Effector memory CD8-positive, alpha-beta T cell (primary cell): ENCODE measurements around the gene MYO1B.
"Not testable (repeated sequence)": the region's sequence is repeated elsewhere in the genome, so short reads cannot be mapped to it uniquely, and the experiment has no call there.

Experiments used
- ATAC-seq: fragments of 150-1000 bp; cut with Tn5 transposase; replicated peaks from 2 replicates; pipeline ENCODE4 v1.10.0; 2021; ENCODE audit warnings: mild to moderate bottlenecking, moderate library complexity
- DNase-seq, 3 experiments: peaks; one replicate each; pipeline ENCODE4 v3.0.0; 2021
- H3K27ac Mint-ChIP-seq, 2 donors: one replicate each; pipeline ENCODE4 v1.8.0; 2022; ENCODE audit warnings: mild to moderate bottlenecking in 2 of 2, mixed read lengths in 2 of 2, moderate library complexity in 2 of 2
- H3K27me3 Mint-ChIP-seq, 2 donors: one replicate each; pipeline ENCODE4 v1.8.0; 2022; ENCODE audit warnings: mixed read lengths in 2 of 2
- H3K36me3 Mint-ChIP-seq: one replicate; pipeline ENCODE4 v1.8.0; 2022; ENCODE audit warnings: mild to moderate bottlenecking, moderate library complexity, mixed read lengths; ENCODE audit not compliant: insufficient read depth
- H3K4me1 Mint-ChIP-seq, 2 donors: one replicate each; pipeline ENCODE4 v1.8.0; 2022; ENCODE audit warnings: low read depth in 2 of 2, mixed read lengths in 2 of 2
- H3K4me3 Mint-ChIP-seq, 2 donors: one replicate each; pipeline ENCODE4 v1.8.0; 2022; ENCODE audit warnings: mild to moderate bottlenecking in 2 of 2, mixed read lengths in 2 of 2, moderate library complexity in 2 of 2
- H3K9me3 Mint-ChIP-seq, 2 donors: one replicate each; pipeline ENCODE4 v1.8.0; 2022; ENCODE audit warnings: mixed read lengths in 2 of 2

MYO1B gene

DNA sequence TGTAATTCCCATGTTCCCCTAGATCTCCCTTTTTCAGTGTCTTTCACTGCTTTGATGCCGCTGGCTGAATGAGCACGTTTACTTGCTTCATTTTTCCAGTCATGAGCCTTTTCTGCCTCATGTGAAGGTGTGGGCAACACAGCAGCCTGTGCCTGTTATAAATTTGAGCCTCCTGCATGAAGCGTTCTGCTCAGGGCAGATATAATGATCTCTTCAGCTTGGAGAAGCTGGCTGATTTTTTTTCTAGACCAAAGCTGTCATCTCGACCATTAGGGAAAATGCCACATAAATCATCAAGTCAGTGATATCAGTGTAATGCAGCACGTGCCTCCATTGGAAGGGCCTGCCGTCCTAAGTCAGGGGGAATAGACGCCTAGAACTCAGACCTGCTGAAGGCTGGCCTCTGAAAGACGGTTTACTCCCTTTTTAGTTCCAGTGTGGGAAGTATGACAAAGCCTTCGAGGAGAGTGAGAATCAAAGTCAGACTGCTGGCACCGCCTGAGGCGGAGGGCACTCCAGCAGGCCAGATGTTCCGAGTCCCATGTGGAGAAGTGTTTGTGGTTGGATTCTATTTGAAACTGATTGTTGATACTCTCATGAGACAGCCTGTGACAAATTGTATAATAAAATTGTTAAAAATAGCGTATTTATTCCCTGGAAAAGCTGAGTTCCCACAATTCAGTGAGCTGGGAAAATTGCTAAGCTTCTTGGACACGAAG, 196.5 kb downstream of the MYO1B start:
- H3K27ac Mint-ChIP-seq = no peak overlapping the region

DNA sequence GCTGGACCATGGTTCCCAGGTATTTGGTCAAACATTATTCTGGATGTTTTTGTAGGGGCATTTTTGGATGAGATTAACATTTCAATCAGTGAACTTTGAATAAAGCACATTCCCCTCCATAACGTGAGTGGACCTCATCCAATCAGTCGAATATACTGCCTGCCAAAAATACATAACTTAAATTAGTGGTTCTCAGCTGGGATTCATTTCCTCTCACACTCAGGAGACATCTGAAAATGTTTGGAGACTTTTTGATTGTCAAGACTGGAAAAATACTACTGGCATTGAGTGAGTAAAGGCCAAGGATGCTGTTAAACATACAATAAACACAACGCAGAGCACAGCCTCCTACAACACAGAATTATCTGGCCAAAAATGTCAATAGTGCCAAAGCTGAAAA, 198.2 kb downstream of the MYO1B start:
- no peaks in the 10 kb centered on the region for H3K36me3 Mint-ChIP-seq
- no peak for DNase-seq
- H3K27ac Mint-ChIP-seq = no peak overlapping the region
- H3K27me3 Mint-ChIP-seq = peaks cover 46 to 50% of the 10 kb centered on the region in 2 donors
- no peak overlapping the region for H3K4me3 Mint-ChIP-seq
- H3K4me1 Mint-ChIP-seq = no peaks in the 10 kb centered on the region
- ATAC-seq = no peak
- H3K9me3 Mint-ChIP-seq = no peaks in the 10 kb centered on the region

More for the DNA sequence above, 196.5 kb downstream of the MYO1B start:
- no peaks in the 10 kb centered on the region for H3K36me3 Mint-ChIP-seq
- ATAC-seq = no peak
- no peaks in the 10 kb centered on the region for H3K9me3 Mint-ChIP-seq
- no peaks in the 10 kb centered on the region for H3K4me1 Mint-ChIP-seq
- H3K4me3 Mint-ChIP-seq = no peak overlapping the region
- peaks cover 42 to 50% of the 10 kb centered on the region in 2 donors for H3K27me3 Mint-ChIP-seq
- DNase-seq = no peak

DNA sequence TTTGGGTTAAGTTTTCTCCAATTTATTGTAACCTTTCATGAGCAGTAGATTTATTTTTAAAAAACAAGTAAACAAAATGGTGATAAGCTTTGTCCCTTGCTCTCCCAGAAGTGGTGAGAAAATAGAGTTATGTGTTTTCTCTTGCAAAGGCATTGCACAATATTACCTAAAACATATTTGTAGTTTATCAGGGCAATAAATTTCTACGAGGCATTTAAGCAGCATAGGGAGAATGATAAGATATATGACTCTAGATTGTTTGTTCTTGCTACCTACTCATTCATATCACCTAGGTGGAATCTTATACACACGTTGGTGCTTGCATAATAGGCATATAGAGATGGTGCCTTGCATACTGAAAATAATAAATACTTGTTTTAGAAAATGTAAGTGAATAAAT, 201.7 kb downstream of the MYO1B start:
- Mint-ChIP-seq H3K9me3 (no peaks in the 10 kb centered on the region), H3K4me3 (no peak overlapping the region), H3K27ac (no peak overlapping the region), H3K36me3 (no peaks in the 10 kb centered on the region), H3K4me1 (no peaks in the 10 kb centered on the region), H3K27me3 (peaks cover 41 to 52% of the 10 kb centered on the region in 2 donors)
- ATAC-seq (no peak), DNase-seq (no peak)

DNA sequence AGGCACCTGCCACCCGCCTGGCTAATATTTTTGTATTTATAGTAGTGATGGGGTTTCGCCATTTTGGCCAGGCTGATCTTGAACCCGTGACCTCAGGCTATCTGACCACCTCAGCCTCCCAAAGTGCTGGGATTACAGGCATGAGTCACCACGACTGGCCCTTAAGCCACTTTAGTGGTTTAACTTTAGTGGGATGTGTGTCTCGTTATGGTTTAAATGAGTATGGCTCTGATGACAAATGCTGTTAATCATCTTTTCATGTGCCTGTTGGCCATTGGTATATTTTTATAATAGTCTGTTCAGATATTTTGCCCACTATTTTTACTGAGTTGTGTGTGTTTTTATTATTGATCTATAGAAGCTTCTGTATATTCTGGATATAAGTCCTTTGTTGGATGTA, 205.9 kb downstream of the MYO1B start:
- Mint-ChIP-seq H3K4me3 (no peak overlapping the region), H3K9me3 (no peaks in the 10 kb centered on the region)
- no peak for DNase-seq

DNA sequence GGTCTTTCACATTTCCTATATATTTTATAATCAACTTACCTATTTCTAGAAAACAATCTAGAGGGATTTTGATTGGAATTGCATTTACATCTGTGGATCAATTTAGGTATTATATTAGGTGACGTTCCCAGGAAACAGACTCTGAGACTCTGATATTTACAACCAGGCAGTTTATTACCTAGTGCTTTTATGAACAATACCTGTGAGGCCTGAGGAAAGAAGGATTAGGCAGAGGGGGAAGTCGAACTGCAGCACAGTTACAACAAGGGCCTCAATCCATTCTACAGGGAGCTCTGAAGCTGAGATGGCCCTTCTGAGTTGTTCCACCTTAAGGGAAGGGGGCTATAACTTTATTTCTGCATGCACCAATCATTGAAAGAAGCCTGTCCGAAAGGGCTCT, 206.9 kb downstream of the MYO1B start:
- Mint-ChIP-seq H3K9me3 (no peaks in the 10 kb centered on the region), H3K27ac (no peak overlapping the region), H3K4me3 (no peak overlapping the region), H3K27me3 (peaks cover 17 to 31% of the 10 kb centered on the region in 2 donors), H3K4me1 (no peaks in the 10 kb centered on the region), H3K36me3 (no peaks in the 10 kb centered on the region)
- ATAC-seq (no peak), DNase-seq (no peak)

More for the DNA sequence above, 205.9 kb downstream of the MYO1B start:
- H3K27me3 Mint-ChIP-seq = peaks cover 23 to 41% of the 10 kb centered on the region in 2 donors
- no peaks in the 10 kb centered on the region for H3K4me1 Mint-ChIP-seq
- ATAC-seq = no peak
- H3K27ac Mint-ChIP-seq = no peak overlapping the region
- H3K36me3 Mint-ChIP-seq = no peaks in the 10 kb centered on the region

DNA sequence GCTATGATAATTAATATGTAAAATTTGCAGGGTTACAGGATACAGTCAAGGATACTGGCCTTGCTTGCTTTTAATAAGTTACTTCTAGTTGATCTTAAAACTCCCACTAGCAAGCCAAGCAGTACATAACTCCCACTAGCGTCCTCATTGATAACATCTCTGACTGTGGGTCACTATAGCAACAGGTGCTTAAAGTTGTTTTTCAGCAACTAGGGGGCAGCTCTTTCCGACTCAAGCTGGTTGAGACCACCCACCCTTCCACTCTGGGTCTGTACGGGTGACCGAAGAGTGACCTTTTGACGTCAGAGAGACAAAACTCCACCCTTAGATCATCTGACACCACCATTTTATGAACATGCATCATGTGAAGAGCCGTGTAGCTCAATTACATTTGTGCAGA, 208.6 kb downstream of the MYO1B start:
- no peak for ATAC-seq
- no peak for DNase-seq
- Mint-ChIP-seq H3K27ac (no peak overlapping the region), H3K36me3 (no peaks in the 10 kb centered on the region), H3K9me3 (no peaks in the 10 kb centered on the region), H3K27me3 (peaks cover 11 to 28% of the 10 kb centered on the region in 2 donors), H3K4me1 (no peaks in the 10 kb centered on the region), H3K4me3 (no peak overlapping the region)

DNA sequence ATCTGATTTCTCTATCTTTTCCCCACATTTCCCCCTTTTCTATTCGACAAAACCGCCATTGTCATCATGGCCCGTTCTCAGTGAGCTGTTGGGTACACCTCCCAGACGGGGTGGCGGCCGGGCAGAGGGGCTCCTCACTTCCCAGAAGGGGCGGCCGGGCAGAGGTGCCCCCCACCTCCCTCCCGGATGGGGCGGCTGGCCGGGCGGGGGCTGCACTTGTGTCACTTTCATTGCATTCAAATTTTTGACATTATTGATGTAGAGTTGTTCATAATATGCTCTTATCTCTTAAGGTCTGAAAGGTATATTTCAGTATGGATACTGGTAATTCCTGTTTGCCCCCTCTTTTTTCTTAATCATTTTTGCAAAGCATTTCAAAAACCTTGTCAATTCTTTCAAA, 211.3 kb downstream of the MYO1B start:
- DNase-seq, H3K4me1 Mint-ChIP-seq, H3K27ac Mint-ChIP-seq, H3K4me3 Mint-ChIP-seq, H3K36me3 Mint-ChIP-seq, ATAC-seq, H3K9me3 Mint-ChIP-seq: not testable (repeated sequence)
- peaks cover 34 to 35% of the 10 kb centered on the region in 2 donors for H3K27me3 Mint-ChIP-seq

DNA sequence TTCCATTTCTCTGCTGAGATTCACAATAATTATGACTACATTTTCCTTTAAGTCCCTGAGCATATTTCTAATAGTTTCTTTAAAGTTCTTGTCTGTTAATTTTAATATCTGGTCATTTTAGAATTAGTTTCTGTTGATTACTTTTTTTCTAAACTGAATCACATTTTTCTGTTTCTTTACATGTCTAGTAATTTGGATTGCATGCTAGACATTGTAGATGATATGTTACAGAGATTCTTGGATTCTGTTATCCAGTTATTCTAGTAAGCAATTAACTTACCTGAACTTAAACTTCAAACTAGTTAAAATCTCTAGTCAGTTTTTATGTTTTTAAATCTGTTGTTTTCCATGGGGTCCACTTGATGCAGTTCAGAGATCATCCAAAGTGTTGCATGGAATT, 214.0 kb downstream of the MYO1B start:
- H3K4me1 Mint-ChIP-seq = no peaks in the 10 kb centered on the region
- DNase-seq = no peak
- ATAC-seq = no peak
- no peaks in the 10 kb centered on the region for H3K36me3 Mint-ChIP-seq
- peaks cover 0 to 4% of the 10 kb centered on the region in 2 donors for H3K9me3 Mint-ChIP-seq
- peaks cover 30 to 43% of the 10 kb centered on the region in 2 donors for H3K27me3 Mint-ChIP-seq
- no peak overlapping the region for H3K4me3 Mint-ChIP-seq
- no peak overlapping the region for H3K27ac Mint-ChIP-seq

- no peaks in the 10 kb centered on the region for H3K4me1 Mint-ChIP-seq
- H3K36me3 Mint-ChIP-seq = no peaks in the 10 kb centered on the region
- H3K4me3 Mint-ChIP-seq = no peak overlapping the region
- H3K9me3 Mint-ChIP-seq = peaks cover 0 to 4% of the 10 kb centered on the region in 2 donors
- no peak for DNase-seq
- no peak overlapping the region for H3K27ac Mint-ChIP-seq
- H3K27me3 Mint-ChIP-seq = peaks cover 27 to 39% of the 10 kb centered on the region in 2 donors
- no peak for ATAC-seq
Observed at GRCh38 chr2:191462370-191462769, 217.2 kb downstream of the MYO1B start.

GRCh38 chr2:191463790-191464189, 218.6 kb downstream of the MYO1B start:
- peaks cover 23 to 39% of the 10 kb centered on the region in 2 donors for H3K27me3 Mint-ChIP-seq
- no peak for DNase-seq
- peaks cover 0 to 4% of the 10 kb centered on the region in 2 donors for H3K9me3 Mint-ChIP-seq
- ATAC-seq = no peak
- H3K27ac Mint-ChIP-seq = no peak overlapping the region
- no peak overlapping the region for H3K4me3 Mint-ChIP-seq
- no peaks in the 10 kb centered on the region for H3K4me1 Mint-ChIP-seq
- H3K36me3 Mint-ChIP-seq = no peaks in the 10 kb centered on the region

GRCh38 chr2:191465766-191466420, 220.7 kb downstream of the MYO1B start:
- no peak for ATAC-seq
- Mint-ChIP-seq H3K4me1 (no peaks in the 10 kb centered on the region), H3K4me3 (no peak overlapping the region)

GRCh38 chr2:191467113-191467512, 221.9 kb downstream of the MYO1B start:
- no peaks in the 10 kb centered on the region for H3K9me3 Mint-ChIP-seq
- H3K4me3 Mint-ChIP-seq = no peak overlapping the region
- H3K4me1 Mint-ChIP-seq = no peaks in the 10 kb centered on the region
- peaks cover 2% of the 10 kb centered on the region for H3K36me3 Mint-ChIP-seq
- no peak overlapping the region for H3K27ac Mint-ChIP-seq
- no peak for ATAC-seq
- peaks cover under 1 to 9% of the 10 kb centered on the region in 2 donors for H3K27me3 Mint-ChIP-seq
- DNase-seq = no peak

More at GRCh38 chr2:191465766-191466420, 220.7 kb downstream of the MYO1B start:
- no peak for DNase-seq
- peaks cover 10 to 21% of the 10 kb centered on the region in 2 donors for H3K27me3 Mint-ChIP-seq
- no peak overlapping the region for H3K27ac Mint-ChIP-seq
- H3K9me3 Mint-ChIP-seq = no peaks in the 10 kb centered on the region
- peaks cover 2% of the 10 kb centered on the region for H3K36me3 Mint-ChIP-seq

DNA sequence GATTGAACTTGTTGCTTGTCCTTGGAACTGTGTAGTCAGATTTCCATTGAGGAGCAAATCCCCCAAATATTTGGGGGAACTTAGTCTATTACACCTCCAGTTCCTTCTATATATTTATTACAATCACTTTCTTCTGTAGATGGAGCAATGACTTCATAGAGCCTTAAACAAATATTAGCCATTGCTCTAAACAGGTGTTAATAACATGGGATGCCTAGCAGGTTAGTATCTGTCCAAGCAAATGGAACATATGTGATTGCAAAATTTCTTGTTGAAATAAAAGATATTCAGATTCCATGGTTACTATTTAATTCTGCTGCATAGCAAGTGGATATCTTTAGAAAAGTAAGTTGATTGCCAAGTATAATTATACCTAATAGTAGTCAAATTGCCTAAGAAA, 225.1 kb downstream of the MYO1B start:
- DNase-seq = no peak
- peaks cover 2% of the 10 kb centered on the region for H3K36me3 Mint-ChIP-seq
- no peaks in the 10 kb centered on the region for H3K27me3 Mint-ChIP-seq
- no peaks in the 10 kb centered on the region for H3K4me1 Mint-ChIP-seq
- H3K4me3 Mint-ChIP-seq = no peak overlapping the region
- ATAC-seq = no peak
- H3K9me3 Mint-ChIP-seq = no peaks in the 10 kb centered on the region
- H3K27ac Mint-ChIP-seq = no peak overlapping the region

DNA sequence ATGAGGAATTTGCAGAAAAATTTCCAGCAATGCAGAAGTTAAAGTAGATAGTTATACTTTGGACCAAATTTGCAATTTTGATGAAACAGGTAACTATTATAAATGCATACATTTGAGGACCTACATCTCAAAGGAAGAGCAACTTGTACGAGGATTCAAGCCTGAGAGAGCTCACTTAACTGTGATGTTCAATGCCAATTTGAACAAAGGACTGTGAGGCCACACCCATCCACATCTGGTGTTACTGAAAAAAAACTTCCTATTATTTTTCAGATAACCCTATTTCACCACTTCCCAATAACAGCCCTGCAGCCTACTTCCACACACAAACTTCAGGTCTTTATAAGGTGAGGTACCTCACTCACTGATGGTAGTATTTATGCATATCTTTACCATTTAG, 229.3 kb downstream of the MYO1B start:
- no peak for DNase-seq
- Mint-ChIP-seq H3K27me3 (peaks cover 0 to 4% of the 10 kb centered on the region in 2 donors), H3K36me3 (peaks cover 2% of the 10 kb centered on the region), H3K27ac (no peak overlapping the region), H3K4me1 (no peaks in the 10 kb centered on the region), H3K9me3 (no peaks in the 10 kb centered on the region), H3K4me3 (no peak overlapping the region)
- ATAC-seq = no peak
